ACHN (cell line): ENCODE data around the gene TMEM107.

Experiments
- DNase-seq: peaks from one replicate; pipeline ENCODE4 v3.0.0-alpha.2; 2015
- in situ Hi-C: cut with HindIII; loops from 2 replicates; pipeline ENCODE4 v1.10.0; 2017; ENCODE audit warnings: low sequenced_read_pairs, low pct_ligation_motif_present, low pct_unique_long_range_greater_than_20kb

The TMEM107 gene

GRCh38 chr17:8166731-8167130, 9.4 kb downstream of the TMEM107 start:
- in situ Hi-C loops: no loop called here
- no peak for DNase-seq

DNA sequence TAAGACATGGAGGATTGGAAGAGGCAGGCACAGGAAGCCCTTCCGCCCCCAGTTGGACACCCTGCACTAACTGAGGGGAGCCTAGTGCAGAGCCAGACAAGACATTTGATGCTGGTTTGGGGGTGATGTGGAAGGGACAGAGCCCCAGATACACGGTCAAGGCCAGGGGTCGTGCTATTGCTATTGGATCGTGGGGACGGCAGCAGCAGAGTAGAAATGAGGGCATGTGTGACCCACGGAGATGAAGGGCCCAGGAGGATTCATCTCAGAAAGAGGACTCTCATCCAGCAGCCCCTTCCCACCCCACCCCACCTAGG, 11.4 kb downstream of the TMEM107 start:
- in situ Hi-C loops: no loop called here
- DNase-seq: no peak

GRCh38 chr17:8163978-8164814, 12.0 kb downstream of the TMEM107 start:
- DNase-seq: no peak
- in situ Hi-C loops: no loop called here

DNA sequence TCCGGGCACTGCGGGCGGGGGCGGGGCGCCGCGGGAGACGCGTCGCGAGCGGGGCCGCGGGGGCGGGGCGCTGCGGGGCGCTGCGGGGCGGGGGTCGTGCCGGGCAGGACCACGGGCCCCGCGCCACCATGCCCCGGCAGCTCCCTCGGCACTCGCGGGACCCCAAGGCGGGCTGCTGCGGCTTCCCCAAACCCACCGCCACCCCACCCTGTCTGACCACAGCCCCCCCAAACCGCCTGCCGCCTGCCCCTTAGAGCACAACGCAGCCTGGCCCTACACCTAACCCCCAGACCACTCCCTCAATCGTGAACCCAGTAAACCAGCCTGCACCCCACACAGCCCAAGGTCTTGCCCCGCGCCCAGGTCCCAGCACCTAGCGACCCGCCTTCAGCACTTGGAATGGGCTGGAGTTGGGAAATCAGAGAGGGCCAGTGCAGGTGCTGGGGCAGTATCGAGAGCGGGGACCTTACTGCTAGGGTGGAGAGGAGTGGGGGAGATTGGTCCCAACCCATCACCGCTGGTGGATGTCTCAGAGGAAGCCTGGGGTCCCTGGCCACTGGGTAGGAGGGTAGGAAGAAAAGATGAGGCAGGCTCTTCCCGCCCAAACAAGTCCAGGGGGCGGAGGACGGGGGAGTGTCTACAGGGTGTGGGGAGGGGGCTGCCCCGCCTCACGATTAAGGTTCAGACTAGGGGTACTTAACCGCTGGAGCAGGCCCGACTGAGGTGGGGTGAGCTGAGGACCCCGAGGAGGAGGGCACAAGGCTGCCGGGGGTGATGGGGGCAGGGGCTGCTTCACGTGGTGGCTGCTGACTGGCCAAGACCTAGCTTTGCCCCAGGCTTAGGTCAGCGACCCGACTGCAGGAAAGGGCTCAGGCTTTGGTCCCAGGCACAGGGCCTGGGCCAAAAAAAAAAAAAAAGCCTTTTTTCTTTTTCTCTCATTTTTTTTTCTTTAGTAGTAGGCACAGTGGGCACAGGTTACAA, 12.9 kb downstream of the TMEM107 start:
- peak; percentile 30 for DNase-seq

GRCh38 chr17:8162233-8162996, 13.8 kb downstream of the TMEM107 start, which contains the start of gene VAMP2:
TSS of gene VAMP2 (minus strand) at chr17:8162948. CDS start at chr17:8162879, 69 bp downstream.
- peak; percentile 78 for DNase-seq
- in situ Hi-C loops: no loop called here

More for the DNA sequence above, 12.9 kb downstream of the TMEM107 start:
- in situ Hi-C loops: no loop called here

GRCh38 chr17:8161289-8162232, 14.6 kb downstream of the TMEM107 start:
- DNase-seq: no peak
- in situ Hi-C loops: no loop called here

GRCh38 chr17:8160741-8161221, 15.4 kb downstream of the TMEM107 start:
- in situ Hi-C loops: no loop called here
- DNase-seq: no peak

- DNase-seq: no peak
- in situ Hi-C loops: no loop called here
Observed at GRCh38 chr17:8160224-8160577, 16.0 kb downstream of the TMEM107 start.

DNA sequence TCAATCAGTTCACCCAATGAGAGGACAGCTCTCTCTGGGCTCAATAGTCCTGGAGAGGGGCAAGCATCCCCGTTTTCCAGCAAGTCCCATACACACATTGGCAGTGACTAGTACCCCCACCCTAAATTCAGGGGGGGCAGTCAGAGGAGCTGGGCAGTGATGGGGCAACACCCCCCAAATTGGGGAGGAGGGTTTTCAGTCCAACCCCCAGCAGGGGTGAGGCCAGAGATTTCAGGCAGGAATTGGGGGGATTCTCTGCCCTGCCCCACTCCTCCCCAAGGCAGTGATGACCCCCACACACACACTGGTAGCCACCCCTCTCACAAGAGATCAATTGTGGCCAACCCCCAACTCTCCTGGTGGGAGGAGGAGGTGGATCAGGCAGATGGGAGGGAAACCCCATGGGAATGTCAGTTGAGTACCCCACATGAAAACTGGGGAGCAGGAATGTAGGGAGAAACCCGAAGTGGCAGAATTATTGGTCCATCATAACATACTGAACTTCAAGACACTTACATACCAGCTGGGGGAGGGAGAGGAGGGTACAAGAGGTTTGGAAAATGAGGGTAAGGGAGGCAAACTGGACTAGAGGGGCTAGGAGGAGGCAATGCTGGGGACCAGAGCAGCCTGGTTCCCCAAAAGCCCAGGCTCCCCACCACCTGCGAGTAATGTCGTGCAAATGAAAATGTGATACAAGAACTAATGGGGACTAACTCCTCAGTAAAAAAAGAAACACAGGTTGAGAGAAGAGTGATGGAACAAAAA, 16.5 kb downstream of the TMEM107 start:
- in situ Hi-C loops: no loop called here
- DNase-seq: no peak

GRCh38 chr17:8159032-8159400, 17.2 kb downstream of the TMEM107 start:
- in situ Hi-C loops: no loop called here
- no peak for DNase-seq

DNA sequence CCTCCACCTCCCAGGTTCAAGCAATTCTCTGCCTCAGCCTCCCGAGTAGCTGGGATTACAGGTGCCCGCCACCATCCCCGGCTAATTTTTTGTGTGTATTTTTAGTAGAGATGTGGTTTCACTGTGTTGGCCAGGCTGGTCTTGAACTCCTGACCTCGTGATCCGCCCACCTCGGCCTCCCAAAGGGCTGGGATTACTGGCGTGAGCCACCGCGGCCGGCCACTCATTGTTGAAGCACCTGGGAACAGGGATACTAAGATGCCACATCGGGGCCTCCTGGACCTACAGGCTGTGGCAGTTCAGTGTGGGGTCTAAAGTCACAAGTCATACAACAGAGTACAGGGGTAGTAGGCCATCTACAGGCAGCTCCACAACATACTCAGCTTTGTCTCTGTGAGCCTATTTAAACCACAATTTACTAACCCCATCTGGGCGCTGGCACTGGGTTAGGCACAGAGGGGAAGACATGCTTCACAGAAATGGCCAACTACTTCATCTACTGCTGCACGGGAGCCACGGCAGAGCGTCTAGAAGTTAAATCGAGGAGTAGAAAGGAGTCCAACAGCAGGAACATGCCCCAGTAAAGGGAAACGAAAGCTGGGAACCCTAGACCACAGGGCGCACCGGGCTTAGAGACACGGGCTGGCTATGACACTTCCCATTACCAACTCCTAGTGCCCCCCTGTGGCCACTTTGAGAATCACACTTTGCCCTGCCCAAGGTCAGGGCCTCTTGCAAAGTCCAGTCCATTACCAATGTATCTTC, 17.7 kb downstream of the TMEM107 start:
- in situ Hi-C loops: no loop called here
- DNase-seq: peak; percentile 92

GRCh38 chr17:8156246-8156992, 19.8 kb downstream of the TMEM107 start:
- DNase-seq: peak; percentile 100
- in situ Hi-C loops: no loop called here

GRCh38 chr17:8155996-8156245, 20.3 kb downstream of the TMEM107 start:
- no peak for DNase-seq
- in situ Hi-C loops: no loop called here

GRCh38 chr17:8155231-8155995, 20.8 kb downstream of the TMEM107 start:
- in situ Hi-C loops: no loop called here
- no peak for DNase-seq

GRCh38 chr17:8154608-8155155, 21.5 kb downstream of the TMEM107 start:
- in situ Hi-C loops: no loop called here
- no peak for DNase-seq
